ENCODE results near the gene VPS26C.

- no peak for TF ChIP-seq PATZ1 (CRISPR knock-in tag; IDR thresholded peaks at IDR 0.05; ENCODE audit: borderline replicate concordance)
- TF ChIP-seq, protein P1, sequence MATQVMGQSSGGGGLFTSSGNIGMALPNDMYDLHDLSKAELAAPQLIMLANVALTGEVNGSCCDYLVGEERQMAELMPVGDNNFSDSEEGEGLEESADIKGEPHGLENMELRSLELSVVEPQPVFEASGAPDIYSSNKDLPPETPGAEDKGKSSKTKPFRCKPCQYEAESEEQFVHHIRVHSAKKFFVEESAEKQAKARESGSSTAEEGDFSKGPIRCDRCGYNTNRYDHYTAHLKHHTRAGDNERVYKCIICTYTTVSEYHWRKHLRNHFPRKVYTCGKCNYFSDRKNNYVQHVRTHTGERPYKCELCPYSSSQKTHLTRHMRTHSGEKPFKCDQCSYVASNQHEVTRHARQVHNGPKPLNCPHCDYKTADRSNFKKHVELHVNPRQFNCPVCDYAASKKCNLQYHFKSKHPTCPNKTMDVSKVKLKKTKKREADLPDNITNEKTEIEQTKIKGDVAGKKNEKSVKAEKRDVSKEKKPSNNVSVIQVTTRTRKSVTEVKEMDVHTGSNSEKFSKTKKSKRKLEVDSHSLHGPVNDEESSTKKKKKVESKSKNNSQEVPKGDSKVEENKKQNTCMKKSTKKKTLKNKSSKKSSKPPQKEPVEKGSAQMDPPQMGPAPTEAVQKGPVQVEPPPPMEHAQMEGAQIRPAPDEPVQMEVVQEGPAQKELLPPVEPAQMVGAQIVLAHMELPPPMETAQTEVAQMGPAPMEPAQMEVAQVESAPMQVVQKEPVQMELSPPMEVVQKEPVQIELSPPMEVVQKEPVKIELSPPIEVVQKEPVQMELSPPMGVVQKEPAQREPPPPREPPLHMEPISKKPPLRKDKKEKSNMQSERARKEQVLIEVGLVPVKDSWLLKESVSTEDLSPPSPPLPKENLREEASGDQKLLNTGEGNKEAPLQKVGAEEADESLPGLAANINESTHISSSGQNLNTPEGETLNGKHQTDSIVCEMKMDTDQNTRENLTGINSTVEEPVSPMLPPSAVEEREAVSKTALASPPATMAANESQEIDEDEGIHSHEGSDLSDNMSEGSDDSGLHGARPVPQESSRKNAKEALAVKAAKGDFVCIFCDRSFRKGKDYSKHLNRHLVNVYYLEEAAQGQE (IDR thresholded peaks at IDR 0.05; ENCODE audit: borderline replicate concordance), result no peak
- TF ChIP-seq, protein P1 (CRISPR knock-in tag; IDR thresholded peaks at IDR 0.05; ENCODE audit: low read depth), result no peak
- TF ChIP-seq, protein P2, sequence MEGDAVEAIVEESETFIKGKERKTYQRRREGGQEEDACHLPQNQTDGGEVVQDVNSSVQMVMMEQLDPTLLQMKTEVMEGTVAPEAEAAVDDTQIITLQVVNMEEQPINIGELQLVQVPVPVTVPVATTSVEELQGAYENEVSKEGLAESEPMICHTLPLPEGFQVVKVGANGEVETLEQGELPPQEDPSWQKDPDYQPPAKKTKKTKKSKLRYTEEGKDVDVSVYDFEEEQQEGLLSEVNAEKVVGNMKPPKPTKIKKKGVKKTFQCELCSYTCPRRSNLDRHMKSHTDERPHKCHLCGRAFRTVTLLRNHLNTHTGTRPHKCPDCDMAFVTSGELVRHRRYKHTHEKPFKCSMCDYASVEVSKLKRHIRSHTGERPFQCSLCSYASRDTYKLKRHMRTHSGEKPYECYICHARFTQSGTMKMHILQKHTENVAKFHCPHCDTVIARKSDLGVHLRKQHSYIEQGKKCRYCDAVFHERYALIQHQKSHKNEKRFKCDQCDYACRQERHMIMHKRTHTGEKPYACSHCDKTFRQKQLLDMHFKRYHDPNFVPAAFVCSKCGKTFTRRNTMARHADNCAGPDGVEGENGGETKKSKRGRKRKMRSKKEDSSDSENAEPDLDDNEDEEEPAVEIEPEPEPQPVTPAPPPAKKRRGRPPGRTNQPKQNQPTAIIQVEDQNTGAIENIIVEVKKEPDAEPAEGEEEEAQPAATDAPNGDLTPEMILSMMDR (IDR thresholded peaks at IDR 0.05 in 2 of 3, conservative IDR thresholded peaks at IDR 0.05 in 1 of 3; ENCODE audit: insufficient read depth in 2 of 3, low read depth in 1 of 3, low read length in 3 of 3), result no peak
- no peak for TF ChIP-seq SMARCC2 (IDR thresholded peaks at IDR 0.05; ENCODE audit: low read depth)
- TF ChIP-seq, protein P3, sequence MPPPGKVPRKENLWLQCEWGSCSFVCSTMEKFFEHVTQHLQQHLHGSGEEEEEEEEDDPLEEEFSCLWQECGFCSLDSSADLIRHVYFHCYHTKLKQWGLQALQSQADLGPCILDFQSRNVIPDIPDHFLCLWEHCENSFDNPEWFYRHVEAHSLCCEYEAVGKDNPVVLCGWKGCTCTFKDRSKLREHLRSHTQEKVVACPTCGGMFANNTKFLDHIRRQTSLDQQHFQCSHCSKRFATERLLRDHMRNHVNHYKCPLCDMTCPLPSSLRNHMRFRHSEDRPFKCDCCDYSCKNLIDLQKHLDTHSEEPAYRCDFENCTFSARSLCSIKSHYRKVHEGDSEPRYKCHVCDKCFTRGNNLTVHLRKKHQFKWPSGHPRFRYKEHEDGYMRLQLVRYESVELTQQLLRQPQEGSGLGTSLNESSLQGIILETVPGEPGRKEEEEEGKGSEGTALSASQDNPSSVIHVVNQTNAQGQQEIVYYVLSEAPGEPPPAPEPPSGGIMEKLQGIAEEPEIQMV (tag; conservative IDR thresholded peaks at IDR 0.05; ENCODE audit: low read depth), result no peak
- no peak for TF ChIP-seq TAL1 (IDR thresholded peaks at IDR 0.05)
- TF ChIP-seq ZNF778 (CRISPR knock-in tag; IDR thresholded peaks at IDR 0.05), result no peak
- no peak for TF ChIP-seq ZEB2 (IDR thresholded peaks at IDR 0.05)
- TF ChIP-seq IRF9 (tag; IDR thresholded peaks at IDR 0.05), result no peak
- TF ChIP-seq ATF3 (IDR thresholded peaks at IDR 0.05), result no peak
- no peak for TF ChIP-seq ATF3 (CRISPR knock-in tag; conservative IDR thresholded peaks at IDR 0.05)
- no peak for TF ChIP-seq ZNF324 (CRISPR knock-in tag; IDR thresholded peaks at IDR 0.05)
- no peak for TF ChIP-seq HNRNPUL1 (IDR thresholded peaks at IDR 0.05; ENCODE audit: low read length)
- no peak for TF ChIP-seq EGR1 (conservative IDR thresholded peaks at IDR 0.05)
- TF ChIP-seq ETV6 (IDR thresholded peaks at IDR 0.05; ENCODE audit: borderline replicate concordance in 1 of 2, low read depth in 2 of 2, low read length in 1 of 2), result no peak
- TF ChIP-seq ETV6 (CRISPR knock-in tag; IDR thresholded peaks at IDR 0.05; ENCODE audit: borderline replicate concordance), result no peak
These were observed 39.8 kb downstream of the VPS26C start for GRCh38 chr21:37227071-37228002.

All from K562 (cell line).